ENCODE data around the gene SMIM45.
A peak's percentile ranks its signal among the peaks of the same experiment; 100 is the strongest.

The SMIM45 gene

GRCh38 chr22:41910050-41911000, 41.6 kb upstream of the SMIM45 start:
- Mint-ChIP-seq H3K4me1 (ENCODE audit: unreplicated experiment) (peaks cover 9% of the 10 kb centered on the region), H3K27me3 (ENCODE audit: unreplicated experiment) (peaks cover 25% of the 10 kb centered on the region), H3K9me3 (ENCODE audit: unreplicated experiment) (no peaks in the 10 kb centered on the region), H3K27ac (ENCODE audit: unreplicated experiment) (no peak overlapping the region), H3K4me3 (ENCODE audit: unreplicated experiment) (no peak overlapping the region), H3K36me3 (ENCODE audit: low read depth, unreplicated experiment) (peaks cover 10% of the 10 kb centered on the region)
- TF ChIP-seq CTCF (IDR thresholded peaks at IDR 0.05; ENCODE audit: unreplicated experiment): no peak
- peak; percentile 42 for DNase-seq (ENCODE audit: low spot score)

- peaks cover 13% of the 10 kb centered on the region for H3K4me1 Mint-ChIP-seq (ENCODE audit: unreplicated experiment)
Measured at GRCh38 chr22:41911001-41911611, 40.8 kb upstream of the SMIM45 start.

GRCh38 chr22:41912338-41913039, 39.5 kb upstream of the SMIM45 start:
- Mint-ChIP-seq H3K9me3 (ENCODE audit: unreplicated experiment) (no peaks in the 10 kb centered on the region), H3K4me3 (ENCODE audit: unreplicated experiment) (no peak overlapping the region), H3K27ac (ENCODE audit: unreplicated experiment) (no peak overlapping the region), H3K4me1 (ENCODE audit: unreplicated experiment) (peaks cover 22% of the 10 kb centered on the region), H3K27me3 (ENCODE audit: unreplicated experiment) (peaks cover 32% of the 10 kb centered on the region), H3K36me3 (ENCODE audit: low read depth, unreplicated experiment) (no peaks in the 10 kb centered on the region)
- no peak for TF ChIP-seq CTCF (IDR thresholded peaks at IDR 0.05; ENCODE audit: unreplicated experiment)
- no peak for DNase-seq (ENCODE audit: low spot score)

More at GRCh38 chr22:41911001-41911611, 40.8 kb upstream of the SMIM45 start:
- TF ChIP-seq CTCF (IDR thresholded peaks at IDR 0.05; ENCODE audit: unreplicated experiment): no peak
- H3K27me3 Mint-ChIP-seq (ENCODE audit: unreplicated experiment): peaks cover 29% of the 10 kb centered on the region
- H3K36me3 Mint-ChIP-seq (ENCODE audit: low read depth, unreplicated experiment): peaks cover 3% of the 10 kb centered on the region
- H3K4me3 Mint-ChIP-seq (ENCODE audit: unreplicated experiment): no peak overlapping the region
- no peak overlapping the region for H3K27ac Mint-ChIP-seq (ENCODE audit: unreplicated experiment)
- H3K9me3 Mint-ChIP-seq (ENCODE audit: unreplicated experiment): no peaks in the 10 kb centered on the region
- DNase-seq (ENCODE audit: low spot score): no peak

GRCh38 chr22:41913040-41913719, 38.8 kb upstream of the SMIM45 start:
- TF ChIP-seq CTCF (IDR thresholded peaks at IDR 0.05; ENCODE audit: unreplicated experiment): no peak
- no peak overlapping the region for H3K4me3 Mint-ChIP-seq (ENCODE audit: unreplicated experiment)

More at GRCh38 chr22:41913040-41913719, 38.8 kb upstream of the SMIM45 start:
- DNase-seq (ENCODE audit: low spot score): peak; percentile 2
- Mint-ChIP-seq H3K4me1 (ENCODE audit: unreplicated experiment) (peaks cover 23% of the 10 kb centered on the region), H3K27ac (ENCODE audit: unreplicated experiment) (no peak overlapping the region), H3K9me3 (ENCODE audit: unreplicated experiment) (no peaks in the 10 kb centered on the region), H3K27me3 (ENCODE audit: unreplicated experiment) (peaks cover 32% of the 10 kb centered on the region), H3K36me3 (ENCODE audit: low read depth, unreplicated experiment) (no peaks in the 10 kb centered on the region)
